HG03064 (cell line): Measurements from ENCODE around the gene ABCC1.
"Not testable (repeated sequence)": the region's sequence is repeated elsewhere in the genome, so short reads cannot be mapped to it uniquely, and the experiment has no call there.

Source experiments
- ATAC-seq: cut with Tn5 transposase; IDR thresholded peaks from one replicate; pipeline ENCODE4 v1.9.1; 2021; ENCODE audit warnings: low read depth; ENCODE audit not compliant: unreplicated experiment

Gene ABCC1

GRCh38 chr16:15949210-15950160, at the start of gene ABCC1:
TSS of gene ABCC1 (plus strand) at chr16:15949616. CDS start at chr16:15949752, 136 bp downstream.
- peak; percentile 53 for ATAC-seq

GRCh38 chr16:15900357-15900756, 49.1 kb upstream of the ABCC1 start:
- no peak for ATAC-seq

DNA sequence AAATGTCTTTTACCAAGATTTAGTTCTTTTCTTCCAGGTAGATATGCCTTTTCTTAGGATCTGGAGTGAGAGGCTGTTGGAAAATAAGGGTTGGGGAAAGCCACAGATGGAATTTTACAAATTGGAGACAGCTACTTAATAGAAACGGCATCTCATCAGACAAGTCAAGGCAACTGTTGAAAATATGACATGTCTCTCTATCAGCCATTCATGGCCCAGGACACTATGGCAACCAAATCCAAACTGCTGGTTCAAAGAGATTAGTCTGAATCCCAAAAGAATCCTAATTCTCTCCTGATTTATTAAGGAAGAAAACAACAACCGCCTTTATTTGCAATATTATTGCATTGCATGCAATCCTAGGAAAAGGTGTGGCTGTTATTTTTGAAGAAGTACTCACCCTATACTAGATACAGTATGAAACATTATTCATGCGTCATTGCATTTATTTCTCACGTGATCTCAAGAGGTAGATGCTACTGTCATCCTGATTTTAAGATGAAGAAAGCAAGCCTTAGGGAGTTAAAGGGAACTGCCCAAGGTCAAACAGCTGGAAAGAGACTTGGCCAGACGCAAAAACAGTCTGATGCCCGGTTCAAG, 48.4 kb upstream of the ABCC1 start:
- ATAC-seq: no peak

DNA sequence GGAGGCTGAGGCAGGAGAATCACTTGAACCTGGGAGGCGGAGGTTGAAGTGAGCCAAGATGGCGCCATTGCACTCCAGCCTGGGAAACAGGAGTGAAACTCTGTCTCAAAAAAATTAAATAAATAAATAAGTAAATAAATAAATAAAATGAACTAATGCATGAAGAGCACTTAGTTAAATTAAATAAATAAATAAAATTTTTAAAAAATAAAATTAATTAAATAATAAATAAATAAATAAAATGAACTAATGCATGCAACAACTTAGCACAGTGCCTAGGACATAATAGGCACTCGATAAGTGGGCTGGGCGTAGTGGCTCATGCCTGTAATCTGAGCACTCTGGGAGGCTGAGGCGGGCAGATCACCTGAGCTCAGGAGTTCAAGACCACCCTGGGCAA, 45.5 kb upstream of the ABCC1 start:
- no peak for ATAC-seq

DNA sequence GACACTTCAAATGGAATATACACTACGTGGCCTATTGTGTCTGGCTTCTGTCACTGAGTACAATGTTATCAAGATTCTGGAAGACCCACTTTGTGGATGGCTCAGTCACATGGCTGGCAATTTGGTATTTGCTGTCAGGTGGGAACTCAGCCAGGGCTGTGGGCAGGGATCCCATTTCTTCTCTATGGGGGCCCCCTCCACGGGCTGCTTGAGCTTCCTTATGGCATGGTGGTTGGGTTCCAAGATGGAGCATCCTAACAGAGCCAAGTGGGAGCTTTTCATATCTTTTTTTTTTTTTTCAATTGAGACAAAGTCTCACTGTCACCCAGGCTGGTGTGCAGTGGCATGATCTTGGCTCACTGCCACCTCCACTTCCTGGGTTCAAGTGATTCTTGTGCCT, 43.0 kb upstream of the ABCC1 start:
- ATAC-seq: no peak

GRCh38 chr16:15907863-15908478, 41.4 kb upstream of the ABCC1 start:
- peak; percentile 95 for ATAC-seq

DNA sequence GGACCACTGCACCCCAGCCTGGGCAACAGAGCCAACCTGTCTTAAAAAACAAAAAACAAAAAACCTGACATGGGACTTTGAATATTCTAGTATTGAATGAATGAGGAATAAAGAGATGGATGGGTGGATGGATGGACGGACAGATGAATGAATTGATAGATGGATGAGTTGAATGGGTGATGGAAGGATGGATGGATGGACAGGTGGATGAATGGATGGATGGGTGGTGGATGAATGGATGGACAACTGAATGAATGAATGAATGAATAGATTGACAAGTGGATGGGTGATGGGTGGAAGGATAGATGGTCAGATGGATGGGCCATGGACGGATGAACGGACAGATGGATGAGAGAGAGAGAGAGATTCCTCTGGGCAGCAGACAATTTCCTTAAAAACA, 38.2 kb upstream of the ABCC1 start:
- no peak for ATAC-seq

DNA sequence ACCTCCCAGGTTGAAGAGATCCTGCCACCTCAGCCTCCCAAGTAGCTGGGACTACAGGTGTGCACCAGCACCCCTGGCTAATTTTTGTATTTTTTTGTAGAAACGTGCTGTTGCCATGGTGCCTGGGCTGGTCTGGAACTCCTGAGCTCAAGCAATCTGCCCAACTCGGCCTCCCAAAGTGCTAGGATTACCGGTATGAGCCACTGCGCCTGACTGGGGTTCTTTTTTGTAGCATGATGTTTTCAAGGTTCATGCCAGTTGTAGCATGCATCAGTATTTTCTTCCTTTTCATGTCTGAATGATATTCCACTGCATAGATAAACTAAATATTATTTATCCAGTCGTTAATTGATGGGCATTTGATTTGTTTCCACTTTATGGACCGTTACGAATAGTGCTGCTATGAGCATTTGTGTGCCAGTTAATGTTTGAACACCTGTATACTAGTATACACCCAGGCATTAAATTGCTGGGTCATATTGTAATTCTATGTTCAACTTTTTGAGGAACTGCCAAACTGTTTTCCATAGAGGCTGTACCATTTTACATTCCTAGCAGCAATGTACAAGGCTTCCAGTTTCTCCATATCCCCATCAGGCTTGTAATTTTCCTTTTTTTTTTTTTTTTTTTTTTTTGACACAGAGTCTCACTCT, 36.2 kb upstream of the ABCC1 start:
- no peak for ATAC-seq

DNA sequence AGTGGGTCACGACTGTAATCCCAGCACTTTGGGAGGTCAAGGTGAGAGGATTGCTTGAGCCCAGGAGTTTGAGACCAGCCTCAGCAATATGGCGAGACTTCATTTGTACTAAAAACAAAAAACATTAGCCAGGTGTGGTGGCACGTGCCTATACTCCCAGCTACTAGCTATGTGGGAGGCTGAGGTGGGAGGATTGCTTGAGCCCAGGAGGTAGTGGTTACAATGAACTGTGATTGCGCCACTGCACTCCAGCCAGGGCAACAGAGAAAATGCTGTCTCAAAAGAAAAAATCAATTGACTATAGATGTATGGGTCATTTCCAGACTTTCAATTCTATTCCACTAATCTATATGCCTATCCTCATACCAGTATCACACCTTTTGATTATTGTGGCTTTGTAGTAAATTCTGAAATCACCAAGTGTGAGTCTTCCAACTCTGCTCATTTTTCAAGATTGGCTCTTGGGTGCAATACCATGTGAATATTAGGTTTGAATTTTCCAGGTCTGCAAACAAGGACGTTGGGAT, 33.8 kb upstream of the ABCC1 start:
- ATAC-seq: no peak

DNA sequence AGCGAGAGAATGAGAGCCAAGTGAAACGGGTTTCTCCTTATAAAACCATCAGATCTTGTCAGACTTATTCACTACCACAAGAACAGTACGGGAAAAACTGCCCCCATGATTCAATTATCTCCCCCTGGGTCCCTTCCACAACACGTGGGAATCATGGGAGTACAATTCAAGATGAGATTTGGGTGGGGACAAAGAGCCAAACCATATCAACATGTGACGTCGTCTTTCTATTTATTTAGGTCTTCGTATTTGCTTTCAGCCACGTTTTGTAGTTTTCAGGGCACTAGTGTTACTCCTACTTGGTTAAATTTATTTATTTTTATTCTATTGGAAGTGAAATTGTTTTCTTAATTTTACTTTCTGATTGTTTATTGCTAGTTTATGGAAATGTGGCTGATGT, 33.1 kb upstream of the ABCC1 start:
- ATAC-seq: no peak

GRCh38 chr16:15918314-15918713, 31.1 kb upstream of the ABCC1 start:
- ATAC-seq: not testable (repeated sequence)

GRCh38 chr16:15919331-15919730, 30.1 kb upstream of the ABCC1 start:
- ATAC-seq: no peak

DNA sequence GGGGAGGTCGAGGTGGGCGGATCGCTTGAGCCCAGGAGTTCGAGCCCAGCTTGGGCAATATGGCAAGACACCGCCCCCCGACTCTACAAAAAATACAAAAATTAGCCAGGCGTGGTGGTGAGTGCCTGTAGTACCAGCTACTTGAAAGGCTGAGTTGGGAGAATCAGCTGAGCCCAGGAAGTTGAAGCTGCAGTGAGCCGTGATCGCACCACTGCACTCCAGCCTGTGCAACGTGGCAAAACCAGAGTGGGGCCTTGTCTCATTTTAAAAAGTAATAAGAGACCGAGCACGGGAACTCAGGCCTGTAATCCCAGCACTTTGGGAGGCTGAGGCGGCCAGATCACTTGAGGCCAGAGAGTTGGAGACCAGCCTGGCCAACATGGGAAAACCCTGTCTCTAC, 24.4 kb upstream of the ABCC1 start:
- ATAC-seq: no peak

- no peak for ATAC-seq
Observed at GRCh38 chr16:15925631-15926030, 23.8 kb upstream of the ABCC1 start.

DNA sequence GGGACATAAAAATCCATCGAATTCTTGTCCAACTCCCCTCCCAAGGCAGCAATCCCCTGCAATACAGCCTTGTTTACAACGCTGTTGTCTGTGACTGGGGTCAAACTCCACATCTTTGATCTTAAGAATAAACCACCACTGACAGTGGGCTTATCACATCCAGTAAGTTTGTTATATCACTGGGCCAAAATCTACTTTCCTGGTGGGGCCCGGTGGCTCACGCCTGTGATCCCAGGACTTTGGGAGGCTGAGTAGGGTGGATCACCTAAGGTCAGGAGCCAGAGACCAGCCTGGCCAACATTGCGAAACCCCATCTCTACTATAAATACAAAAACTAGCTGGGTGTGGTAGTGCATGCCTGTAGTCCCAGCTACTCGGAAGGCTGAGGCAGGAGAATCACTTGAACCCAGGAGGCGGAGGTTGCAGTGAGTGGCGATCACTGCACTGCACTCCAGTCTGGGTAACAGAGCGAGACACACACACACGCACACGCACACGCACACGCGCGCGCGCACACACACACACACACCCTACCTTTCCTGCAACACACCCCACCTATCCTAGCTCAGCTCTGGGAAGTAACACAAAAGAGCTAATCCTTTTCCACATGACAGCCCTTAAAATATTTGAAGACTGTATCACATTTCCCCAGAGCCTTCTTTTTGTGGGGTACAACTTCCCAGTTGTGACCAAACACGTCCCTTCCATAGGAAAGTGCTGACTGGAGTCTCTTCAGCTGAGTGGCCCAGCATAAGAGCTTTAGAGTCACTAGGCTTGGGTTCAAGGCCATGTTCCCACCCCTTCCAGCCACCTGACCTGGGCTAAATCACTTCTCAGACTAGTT, 20.9 kb upstream of the ABCC1 start:
- no peak for ATAC-seq

- no peak for ATAC-seq
Observed at GRCh38 chr16:15932939-15933338, 16.5 kb upstream of the ABCC1 start.

DNA sequence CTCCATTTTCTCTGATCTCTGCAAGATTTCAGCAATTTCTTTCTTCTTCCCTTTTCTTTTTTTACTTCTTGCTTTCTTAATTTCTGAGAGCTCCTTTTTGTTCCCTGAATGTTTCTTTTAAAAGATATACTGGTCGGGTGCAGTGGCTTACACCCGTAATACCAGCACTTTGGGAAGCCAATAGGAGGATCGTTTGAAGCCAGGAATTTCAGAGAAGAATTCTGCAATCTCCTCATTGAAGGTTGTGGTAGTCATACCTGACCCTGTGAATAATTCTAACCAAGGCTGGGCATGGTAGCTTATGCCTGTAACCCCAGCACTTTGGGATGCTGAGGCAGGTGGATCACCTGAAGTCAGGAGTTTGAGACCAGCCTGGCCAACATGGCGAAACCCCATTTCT, 15.6 kb upstream of the ABCC1 start:
- ATAC-seq: no peak

GRCh38 chr16:15934991-15935390, 14.4 kb upstream of the ABCC1 start:
- no peak for ATAC-seq

DNA sequence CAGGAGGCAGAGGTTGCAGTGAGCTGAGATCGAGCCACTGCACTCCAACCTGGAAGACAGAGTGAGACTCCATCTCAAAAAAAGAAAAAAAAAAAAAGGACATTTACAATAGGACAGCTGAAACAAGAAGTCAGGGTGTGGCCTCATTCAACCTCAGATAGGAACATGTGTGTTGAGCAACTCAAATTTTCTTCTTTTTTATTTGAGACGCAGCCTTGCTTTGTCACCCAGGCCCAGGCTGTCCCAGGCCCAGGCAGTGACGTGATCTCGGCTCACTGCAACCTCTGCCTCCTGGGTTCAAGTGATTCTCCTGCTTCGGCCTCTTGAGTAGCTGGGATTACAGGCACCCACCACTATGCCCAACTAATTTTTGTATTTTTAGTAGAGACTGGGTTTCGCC, 12.6 kb upstream of the ABCC1 start:
- not testable (repeated sequence) for ATAC-seq
